IMR-90 (cell line): ENCODE measurements around the gene COG4. TPM values are rescaled to one million over a fixed set of nuclear protein-coding genes. Genes with fewer than 3 reads are reported as not detected.

ENCODE experiments used
- ATAC-seq: fragments of 200-7000 bp; cut with Tn5 transposase; 2 replicates; pipeline ENCODE4 v1.9.1; 2020; ENCODE audit warnings: low read depth, mild to moderate bottlenecking, moderate library complexity
- BruUV-seq: library from RNA; stranded (reverse); fragments of 400-500 nt; replicated peaks from 2 replicates; lab custom pipeline; 2021; lab: Mats Ljungman, UMichigan
- CTCF ChIA-PET: fragments of 300-600 bp; formaldehyde crosslinking; extraction: SDS; loops from one replicate; lab custom pipeline; 2021; ENCODE audit warnings: antibody characterized with exemption; lab: Yijun Ruan, JAX
- POLR2A ChIA-PET: fragments of 300-600 bp; sonication (Branson Sonifier 250); formaldehyde crosslinking; loops from one replicate; lab custom pipeline; 2022; ENCODE audit warnings: antibody characterized with exemption; ENCODE audit not compliant: unreplicated experiment; lab: Charles Lee
- DNase-seq: peaks from one replicate; pipeline ENCODE4 v3.0.0; 2013
- H2AFZ ChIP-seq: replicated peaks from 2 replicates; pipeline ENCODE3; 2013; ENCODE audit warnings: low read length, mild to moderate bottlenecking; ENCODE audit not compliant: poor library complexity
- H2AK5ac ChIP-seq: 2 replicates; pipeline ENCODE4 v1.6.1; 2013; ENCODE audit warnings: low read depth, low read length, inconsistent platforms
- H2AK9ac ChIP-seq: replicated peaks from 2 replicates; pipeline ENCODE3; 2013; ENCODE audit warnings: mild to moderate bottlenecking, low read depth, low read length, moderate library complexity; ENCODE audit not compliant: poor library complexity
- H2BK120ac ChIP-seq: 2 replicates; pipeline ENCODE4 v1.6.1; 2013; ENCODE audit warnings: low read depth, low read length, inconsistent platforms
- H2BK15ac ChIP-seq: 3 replicates; pipeline ENCODE4 v1.6.1; 2013; ENCODE audit warnings: low read depth, low read length, inconsistent platforms
- H2BK20ac ChIP-seq: 2 replicates; pipeline ENCODE4 v1.6.1; 2013; ENCODE audit warnings: low read depth, mild to moderate bottlenecking, inconsistent platforms, low read length, moderate library complexity
- H2BK5ac ChIP-seq: 2 replicates; pipeline ENCODE4 v1.6.1; 2013; ENCODE audit warnings: mild to moderate bottlenecking, low read depth, low read length, inconsistent platforms; ENCODE audit not compliant: poor library complexity, severe bottlenecking
- H3K14ac ChIP-seq: replicated peaks from 2 replicates; pipeline ENCODE4 v1.6.1; 2013; ENCODE audit warnings: low read depth, low read length, inconsistent platforms
- H3K18ac ChIP-seq: 2 replicates; pipeline ENCODE4 v1.6.1; 2013; ENCODE audit warnings: low read depth, low read length, control low read depth
- H3K23ac ChIP-seq: 2 replicates; pipeline ENCODE4 v1.6.1; 2013; ENCODE audit warnings: low read depth, low read length, inconsistent platforms
- H3K27ac ChIP-seq: 2 replicates; pipeline ENCODE4 v1.5.1; 2013; ENCODE audit warnings: mild to moderate bottlenecking, control low read depth, low read length; ENCODE audit not compliant: insufficient read depth
- H3K27me3 ChIP-seq: 2 replicates; pipeline ENCODE4 v1.6.1; 2013; ENCODE audit warnings: low read length; ENCODE audit not compliant: control insufficient read depth, insufficient read depth
- H3K36me3 ChIP-seq: 2 replicates; pipeline ENCODE4 v1.6.1; 2013; ENCODE audit warnings: low read length, mixed read lengths; ENCODE audit not compliant: control insufficient read depth, insufficient read depth
- H3K4ac ChIP-seq: 2 replicates; pipeline ENCODE4 v1.6.1; 2013; ENCODE audit warnings: low read depth, low read length, inconsistent platforms
- H3K4me1 ChIP-seq: 2 replicates; pipeline ENCODE4 v1.6.1; 2013; ENCODE audit warnings: low read length, mixed read lengths; ENCODE audit not compliant: control insufficient read depth, insufficient read depth
- H3K4me2 ChIP-seq: 2 replicates; pipeline ENCODE4 v1.6.1; 2013; ENCODE audit warnings: low read depth, mild to moderate bottlenecking, control low read depth, low read length, moderate library complexity
- H3K4me3 ChIP-seq: 2 replicates; pipeline ENCODE4 v1.5.1; 2013; ENCODE audit warnings: low read depth, mild to moderate bottlenecking, control low read depth, low read length, moderate library complexity; ENCODE audit not compliant: insufficient read depth
- H3K56ac ChIP-seq: 2 replicates; pipeline ENCODE4 v1.6.1; 2013; ENCODE audit warnings: low read length, inconsistent platforms; ENCODE audit not compliant: insufficient read depth; ENCODE audit errors: extremely low read depth
- H3K79me1 ChIP-seq, 2 experiments: 2 replicates each; pipeline ENCODE4 v1.6.1; 2013; ENCODE audit warnings: low read length in 2 of 2, inconsistent platforms in 1 of 2, low read depth in 1 of 2
- H3K9ac ChIP-seq: 2 replicates; pipeline ENCODE4 v1.6.1; 2013; ENCODE audit warnings: low read depth, low read length, control low read depth
- H3K9me1 ChIP-seq: 2 replicates; pipeline ENCODE4 v1.6.1; 2013; ENCODE audit warnings: low read length, inconsistent platforms; ENCODE audit not compliant: insufficient read depth
- H3K9me3 ChIP-seq: 2 replicates; pipeline ENCODE4 v1.6.1; 2013; ENCODE audit warnings: low read length; ENCODE audit not compliant: control insufficient read depth, insufficient read depth
- H4K20me1 ChIP-seq: 2 replicates; pipeline ENCODE4 v1.6.1; 2013; ENCODE audit warnings: low read length, inconsistent platforms; ENCODE audit not compliant: insufficient read depth
- H4K5ac ChIP-seq: 2 replicates; pipeline ENCODE4 v1.6.1; 2013; ENCODE audit warnings: mild to moderate bottlenecking, low read depth, low read length, control low read depth
- H4K8ac ChIP-seq, 2 experiments: 2 replicates each; pipeline ENCODE4 v1.6.1; 2013; ENCODE audit warnings: low read depth in 2 of 2, low read length in 2 of 2, control low read depth in 1 of 2, inconsistent platforms in 1 of 2
- H4K91ac ChIP-seq: 2 replicates; pipeline ENCODE4 v1.6.1; 2013; ENCODE audit warnings: low read depth, low read length, inconsistent platforms; ENCODE audit not compliant: insufficient read depth
- BHLHE40 ChIP-seq: fragments of 150-350 bp; IDR thresholded peaks from 2 replicates; pipeline ENCODE4 v1.6.1; 2016; ENCODE audit warnings: mild to moderate bottlenecking, low read depth, low read length
- CEBPB ChIP-seq: IDR thresholded peaks from 2 replicates; pipeline ENCODE4 v1.6.1; 2012; ENCODE audit warnings: low read depth, low read length, improper control_type of control experiment
- CHD1 ChIP-seq: IDR thresholded peaks from 2 replicates; pipeline ENCODE4 v1.6.1; 2012; ENCODE audit warnings: low read depth, low read length, improper control_type of control experiment
- FOS ChIP-seq: fragments of 150-350 bp; IDR thresholded peaks from 2 replicates; pipeline ENCODE4 v1.6.1; 2016; ENCODE audit warnings: low read depth, low read length
- MAFK ChIP-seq: IDR thresholded peaks from 2 replicates; pipeline ENCODE4 v1.6.1; 2012; ENCODE audit warnings: low read depth, low read length, improper control_type of control experiment
- MAZ ChIP-seq: IDR thresholded peaks from 2 replicates; pipeline ENCODE4 v1.6.1; 2012; ENCODE audit warnings: low read depth, mild to moderate bottlenecking, low read length, improper control_type of control experiment, moderate library complexity, borderline replicate concordance
- MXI1 ChIP-seq: IDR thresholded peaks from 2 replicates; pipeline ENCODE4 v1.6.1; 2012; ENCODE audit warnings: low read depth, mild to moderate bottlenecking, low read length, moderate library complexity, borderline replicate concordance
- NFE2L2 ChIP-seq: fragments of 150-350 bp; IDR thresholded peaks from 2 replicates; pipeline ENCODE4 v1.6.1; 2016; ENCODE audit warnings: low read depth, mild to moderate bottlenecking, low read length
- POLR2A ChIP-seq: IDR thresholded peaks from 2 replicates; pipeline ENCODE4 v1.6.1; 2012; ENCODE audit warnings: mild to moderate bottlenecking, low read depth, low read length
- RAD21 ChIP-seq: IDR thresholded peaks from 2 replicates; pipeline ENCODE4 v1.6.1; 2012; ENCODE audit warnings: low read length, improper control_type of control experiment
- RCOR1 ChIP-seq: IDR thresholded peaks from 2 replicates; pipeline ENCODE4 v1.6.1; 2012; ENCODE audit warnings: mild to moderate bottlenecking, low read length, improper control_type of control experiment; ENCODE audit not compliant: insufficient replicate concordance
- RFX5 ChIP-seq: IDR thresholded peaks from 2 replicates; pipeline ENCODE4 v1.8.0; 2012; ENCODE audit warnings: low read depth, mild to moderate bottlenecking, low read length, moderate library complexity
- SMC3 ChIP-seq: fragments of 150-350 bp; IDR thresholded peaks from 2 replicates; pipeline ENCODE4 v1.6.1; 2016; ENCODE audit warnings: low read depth, mild to moderate bottlenecking, antibody characterized with exemption, low read length, moderate library complexity
- WGBS, 2 experiments: methylation state at CpG; one replicate each; pipeline versions ENCODE4 v1.1.5 to v1.1.7; 2013; ENCODE audit warnings: missing lambda C conversion rate in 2 of 2; ENCODE audit not compliant: insufficient read length in 1 of 2; ENCODE audit errors: extremely low coverage in 2 of 2; 5-methylcytosine and 5-hydroxymethylcytosine counted together
- dilution Hi-C: fragments of 300-500 bp; cut with HindIII; formaldehyde crosslinking; loops from one replicate; pipeline ENCODE4 v1.14.3; 2018; ENCODE audit warnings: low sequenced_read_pairs; ENCODE audit not compliant: unreplicated experiment
- in situ Hi-C: fragments of 300-500 bp; cut with MboI; formaldehyde crosslinking; loops from 3 replicates; pipeline ENCODE4 v1.14.3; 2019; ENCODE audit warnings: low sequenced_read_pairs, inconsistent platforms, mixed read lengths
- intact Hi-C: fragments of 100-400 bp; cut with micrococcal nuclease; formaldehyde crosslinking; loops from 2 replicates; pipeline ENCODE4 v1.10.0; 2022
- polyA plus RNA-seq, 3 experiments: library from polyadenylated mRNA; depleted of rRNA; stranded (reverse); fragments of >200 nt; gene quantifications; 2 replicates each; pipeline ENCODE4 v1.2.3, GENCODE V29; 2012; ENCODE audit warnings: low replicate concordance in 1 of 3
- total RNA-seq: library from RNA; depleted of rRNA; stranded (reverse); fragments of >200 nt; gene quantifications from 2 replicates; pipeline ENCODE4 v1.2.3, GENCODE V29; 2012
- TF ChIP-seq, protein P1 (sequence below): conservative IDR thresholded peaks from 2 replicates; pipeline ENCODE4 v1.5.1; 2012; ENCODE audit warnings: mild to moderate bottlenecking, low read depth, low read length, improper control_type of control experiment
- TF ChIP-seq, protein P2 (sequence below): fragments of 150-350 bp; IDR thresholded peaks from 2 replicates; pipeline ENCODE4 v1.6.1; 2017; ENCODE audit warnings: mild to moderate bottlenecking, antibody characterized with exemption, low read length, low read depth

The COG4 gene
- total and polyA plus RNA-seq, 2 of the 4 experiments (the other 2 are of a cell fraction), result 47.5 to 96.1 TPM

DNA sequence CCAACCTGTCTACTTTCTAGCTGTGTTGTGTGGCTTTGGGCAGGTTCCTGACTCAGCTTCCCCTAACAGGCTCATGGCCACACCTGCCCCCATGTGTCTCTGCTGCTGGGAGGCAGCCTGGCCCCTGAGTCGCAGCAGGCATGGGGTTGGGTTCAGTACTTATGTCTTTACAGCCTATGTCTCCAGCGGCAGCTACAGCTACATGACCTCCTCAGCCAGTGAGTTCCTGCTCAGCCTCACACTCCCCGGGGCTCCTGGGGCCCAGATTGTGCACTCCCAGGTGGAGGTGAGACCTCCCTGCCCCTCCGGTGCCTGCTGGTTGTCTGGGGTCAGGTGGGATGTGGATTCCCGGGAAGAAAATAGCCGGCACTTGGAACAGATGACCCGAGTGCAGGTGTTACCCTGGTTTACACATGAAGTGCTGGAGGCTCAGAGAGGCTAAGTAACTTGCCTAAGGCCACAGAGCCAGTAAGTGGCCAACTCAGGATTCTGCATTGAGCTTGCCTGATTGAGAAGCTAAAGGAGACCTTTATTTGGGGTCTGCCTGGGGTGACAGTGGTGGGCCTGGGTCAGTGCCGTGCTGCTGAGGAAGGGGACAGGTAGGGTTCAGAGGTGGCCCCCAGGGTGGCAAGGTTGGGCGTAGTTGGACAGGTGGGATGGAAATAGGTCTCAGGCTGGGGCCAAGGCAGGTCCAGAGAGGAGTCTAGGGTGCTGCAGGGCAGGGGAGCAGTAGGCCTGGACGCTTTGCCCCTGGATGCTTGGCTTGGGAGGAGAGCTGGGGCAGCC is 53.0 kb downstream of the COG4 start:
- intact Hi-C loops, result no loop called here
- H3K27ac ChIP-seq, result no peak overlapping the region
- no peak for TF ChIP-seq CEBPB
- no peak for TF ChIP-seq BHLHE40
- no peak for TF ChIP-seq FOS
- no peak for TF ChIP-seq MAZ
- TF ChIP-seq CHD1, result no peak
- no peak for TF ChIP-seq MAFK
- TF ChIP-seq, protein P1, sequence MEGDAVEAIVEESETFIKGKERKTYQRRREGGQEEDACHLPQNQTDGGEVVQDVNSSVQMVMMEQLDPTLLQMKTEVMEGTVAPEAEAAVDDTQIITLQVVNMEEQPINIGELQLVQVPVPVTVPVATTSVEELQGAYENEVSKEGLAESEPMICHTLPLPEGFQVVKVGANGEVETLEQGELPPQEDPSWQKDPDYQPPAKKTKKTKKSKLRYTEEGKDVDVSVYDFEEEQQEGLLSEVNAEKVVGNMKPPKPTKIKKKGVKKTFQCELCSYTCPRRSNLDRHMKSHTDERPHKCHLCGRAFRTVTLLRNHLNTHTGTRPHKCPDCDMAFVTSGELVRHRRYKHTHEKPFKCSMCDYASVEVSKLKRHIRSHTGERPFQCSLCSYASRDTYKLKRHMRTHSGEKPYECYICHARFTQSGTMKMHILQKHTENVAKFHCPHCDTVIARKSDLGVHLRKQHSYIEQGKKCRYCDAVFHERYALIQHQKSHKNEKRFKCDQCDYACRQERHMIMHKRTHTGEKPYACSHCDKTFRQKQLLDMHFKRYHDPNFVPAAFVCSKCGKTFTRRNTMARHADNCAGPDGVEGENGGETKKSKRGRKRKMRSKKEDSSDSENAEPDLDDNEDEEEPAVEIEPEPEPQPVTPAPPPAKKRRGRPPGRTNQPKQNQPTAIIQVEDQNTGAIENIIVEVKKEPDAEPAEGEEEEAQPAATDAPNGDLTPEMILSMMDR, result no peak
- no peak for TF ChIP-seq NFE2L2
- no peak for TF ChIP-seq POLR2A
- no peak for TF ChIP-seq MXI1
- no peak for TF ChIP-seq RAD21
- no peak for TF ChIP-seq SMC3
- no peak for TF ChIP-seq RCOR1
- no peak for TF ChIP-seq RFX5
- TF ChIP-seq, protein P2, sequence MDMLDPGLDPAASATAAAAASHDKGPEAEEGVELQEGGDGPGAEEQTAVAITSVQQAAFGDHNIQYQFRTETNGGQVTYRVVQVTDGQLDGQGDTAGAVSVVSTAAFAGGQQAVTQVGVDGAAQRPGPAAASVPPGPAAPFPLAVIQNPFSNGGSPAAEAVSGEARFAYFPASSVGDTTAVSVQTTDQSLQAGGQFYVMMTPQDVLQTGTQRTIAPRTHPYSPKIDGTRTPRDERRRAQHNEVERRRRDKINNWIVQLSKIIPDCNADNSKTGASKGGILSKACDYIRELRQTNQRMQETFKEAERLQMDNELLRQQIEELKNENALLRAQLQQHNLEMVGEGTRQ, result no peak

More for the DNA sequence above, 53.0 kb downstream of the COG4 start:
- peak overlapping the region; percentile 63 for H2AFZ ChIP-seq
- H4K8ac ChIP-seq, result no peak overlapping the region
- ATAC-seq (no peak), DNase-seq (no peak)
- H3K18ac ChIP-seq, result no peak overlapping the region
- H3K4me2 ChIP-seq, result no peak overlapping the region
- no peak overlapping the region for H2BK5ac ChIP-seq
- H3K79me1 ChIP-seq, result no peaks in the 10 kb centered on the region
- no peak overlapping the region for H4K91ac ChIP-seq
- no peak overlapping the region for H3K14ac ChIP-seq
- no peak overlapping the region for H3K4me3 ChIP-seq
- H3K9me3 ChIP-seq, result no peaks in the 10 kb centered on the region
- no peak overlapping the region for H3K23ac ChIP-seq
- no peak overlapping the region for H3K4ac ChIP-seq
- no peaks in the 10 kb centered on the region for H3K27me3 ChIP-seq
- H4K20me1 ChIP-seq, result no peaks in the 10 kb centered on the region; the same call in 1 of the 2 replicates
- no peak overlapping the region for H3K9ac ChIP-seq
- no peak overlapping the region for H2BK15ac ChIP-seq
- in situ Hi-C loops, result no loop called here
- dilution Hi-C loops, result no loop called here
- BruUV-seq, result no TSS peak
- no peak overlapping the region for H2BK20ac ChIP-seq
- H2BK120ac ChIP-seq, result no peak overlapping the region
- H3K4me1 ChIP-seq, result peaks cover 2% of the 10 kb centered on the region; the same call in 1 of the 2 replicates
- POLR2A ChIA-PET, result no interaction called here
- CTCF ChIA-PET, result interaction anchor here (0.8 to 1.2 kb wide), 2 partner anchors 16 to 90 kb away, joined by 3 read pairs; partner anchors contain the start of gene FCSK
- H3K36me3 ChIP-seq, result peaks cover 6% of the 10 kb centered on the region; the same call in 1 of the 2 replicates
- H2AK5ac ChIP-seq, result no peak overlapping the region
- H4K5ac ChIP-seq, result no peak overlapping the region
- H3K9me1 ChIP-seq, result no peaks in the 10 kb centered on the region
- WGBS, 2 experiments, result 69% methylated on average over 4 of the region's 10 CpGs; no CpG with 5 or more reads in 1 of the 2 experiments
- H3K56ac ChIP-seq, result no peak overlapping the region
- H2AK9ac ChIP-seq, result peak overlapping the region; percentile 55
